Measurements from ENCODE around the gene APBB2.

GRCh38 chr4:41155194-41155830, 59.0 kb downstream of the APBB2 start:
- TF ChIP-seq, protein P1, sequence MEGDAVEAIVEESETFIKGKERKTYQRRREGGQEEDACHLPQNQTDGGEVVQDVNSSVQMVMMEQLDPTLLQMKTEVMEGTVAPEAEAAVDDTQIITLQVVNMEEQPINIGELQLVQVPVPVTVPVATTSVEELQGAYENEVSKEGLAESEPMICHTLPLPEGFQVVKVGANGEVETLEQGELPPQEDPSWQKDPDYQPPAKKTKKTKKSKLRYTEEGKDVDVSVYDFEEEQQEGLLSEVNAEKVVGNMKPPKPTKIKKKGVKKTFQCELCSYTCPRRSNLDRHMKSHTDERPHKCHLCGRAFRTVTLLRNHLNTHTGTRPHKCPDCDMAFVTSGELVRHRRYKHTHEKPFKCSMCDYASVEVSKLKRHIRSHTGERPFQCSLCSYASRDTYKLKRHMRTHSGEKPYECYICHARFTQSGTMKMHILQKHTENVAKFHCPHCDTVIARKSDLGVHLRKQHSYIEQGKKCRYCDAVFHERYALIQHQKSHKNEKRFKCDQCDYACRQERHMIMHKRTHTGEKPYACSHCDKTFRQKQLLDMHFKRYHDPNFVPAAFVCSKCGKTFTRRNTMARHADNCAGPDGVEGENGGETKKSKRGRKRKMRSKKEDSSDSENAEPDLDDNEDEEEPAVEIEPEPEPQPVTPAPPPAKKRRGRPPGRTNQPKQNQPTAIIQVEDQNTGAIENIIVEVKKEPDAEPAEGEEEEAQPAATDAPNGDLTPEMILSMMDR (IDR thresholded peaks at IDR 0.05) = no peak
- TF ChIP-seq POLR2A (IDR thresholded peaks at IDR 0.05; ENCODE audit: low read depth) = no peak
- TF ChIP-seq POLR2AphosphoS5 (IDR thresholded peaks at IDR 0.05) = no peak

Data from esophagus muscularis mucosa (tissue), 3 donors.